ENCODE results near the gene EXOC6. TPM values are rescaled to one million over a fixed set of nuclear protein-coding genes. Genes with fewer than 3 reads are reported as not detected.

The EXOC6 gene
- total RNA-seq, 1 donor from 2014 or later, result 19.6 TPM

GRCh38 chr10:92918603-92919002 lies 70.3 kb downstream of the EXOC6 start:
- no peak for DNase-seq

DNA sequence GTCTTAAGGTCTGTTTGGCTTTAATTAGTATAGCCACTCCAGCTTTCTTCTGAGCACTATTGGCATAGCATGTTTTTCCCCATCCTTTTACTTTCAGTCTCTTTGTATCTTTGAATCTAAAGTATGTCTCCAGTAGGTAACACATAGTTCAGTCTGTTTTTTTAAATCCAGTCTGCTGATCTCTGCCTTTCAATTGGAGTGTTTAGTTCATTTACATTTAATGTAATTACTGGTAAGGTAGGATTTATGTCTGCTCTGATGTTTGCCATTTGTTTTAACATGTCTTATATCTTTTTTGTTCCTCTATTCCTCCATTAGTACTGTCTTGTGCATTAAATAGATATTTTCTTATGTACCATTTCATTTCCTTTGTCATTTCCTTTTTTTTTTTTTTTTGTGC lies 72.5 kb downstream of the EXOC6 start:
- no peak for TF ChIP-seq CTCF (IDR thresholded peaks at IDR 0.05)
- no peaks in the 10 kb centered on the region for H3K9me3 ChIP-seq
- no peak overlapping the region for H3K27ac ChIP-seq
- intact Hi-C loops (cut with DNase I), result no loop called here
- no peaks in the 10 kb centered on the region for H3K27me3 ChIP-seq (ENCODE audit: low read depth)
- no peak overlapping the region for H3K4me3 ChIP-seq
- H3K4me1 ChIP-seq, result no peaks in the 10 kb centered on the region
- ATAC-seq (no peak), DNase-seq (no peak)
- H3K36me3 ChIP-seq, result no peaks in the 10 kb centered on the region

More at GRCh38 chr10:92918603-92919002, 70.3 kb downstream of the EXOC6 start:
- no peak for TF ChIP-seq CTCF (IDR thresholded peaks at IDR 0.05)
- no peaks in the 10 kb centered on the region for H3K4me1 ChIP-seq
- no peaks in the 10 kb centered on the region for H3K9me3 ChIP-seq
- H3K36me3 ChIP-seq, result no peaks in the 10 kb centered on the region
- H3K27ac ChIP-seq, result no peak overlapping the region
- intact Hi-C loops (cut with DNase I), result no loop called here
- H3K4me3 ChIP-seq, result no peak overlapping the region
- no peaks in the 10 kb centered on the region for H3K27me3 ChIP-seq (ENCODE audit: low read depth)
- ATAC-seq, result no peak

DNA sequence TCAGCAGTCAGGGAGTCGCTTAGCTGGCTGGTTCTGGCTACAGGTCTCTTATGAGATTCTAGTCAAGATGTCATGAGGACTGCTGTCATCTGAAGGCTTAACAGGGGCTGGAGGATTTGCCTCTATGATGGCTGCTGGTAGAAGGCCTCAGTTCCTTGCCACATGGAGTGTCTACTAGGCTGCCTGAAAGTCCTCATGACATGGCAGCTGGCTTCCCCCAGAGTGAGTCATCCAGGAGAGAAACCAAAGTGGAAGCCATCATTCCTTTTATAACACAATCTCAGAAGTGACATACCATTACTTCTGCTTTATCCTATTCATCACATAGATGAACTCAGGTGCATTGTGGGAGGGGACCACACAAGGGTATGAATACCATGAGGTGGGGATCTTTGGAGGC lies 75.1 kb downstream of the EXOC6 start:
- H3K9me3 ChIP-seq, result no peaks in the 10 kb centered on the region
- no peaks in the 10 kb centered on the region for H3K27me3 ChIP-seq (ENCODE audit: low read depth)
- no peak overlapping the region for H3K4me3 ChIP-seq
- H3K4me1 ChIP-seq, result no peaks in the 10 kb centered on the region
- no peak for TF ChIP-seq CTCF (IDR thresholded peaks at IDR 0.05)
- intact Hi-C loops (cut with DNase I), result no loop called here
- H3K36me3 ChIP-seq, result peaks cover 1% of the 10 kb centered on the region
- no peak overlapping the region for H3K27ac ChIP-seq
- no peak for DNase-seq
- ATAC-seq, result no peak

GRCh38 chr10:92929896-92930295 lies 81.6 kb downstream of the EXOC6 start:
- no peaks in the 10 kb centered on the region for H3K9me3 ChIP-seq
- no peak overlapping the region for H3K27ac ChIP-seq
- DNase-seq, result no peak
- intact Hi-C loops (cut with DNase I), result no loop called here
- ATAC-seq, result no peak
- H3K4me1 ChIP-seq, result no peaks in the 10 kb centered on the region
- peaks cover 24% of the 10 kb centered on the region for H3K36me3 ChIP-seq
- no peaks in the 10 kb centered on the region for H3K27me3 ChIP-seq (ENCODE audit: low read depth)
- TF ChIP-seq CTCF (IDR thresholded peaks at IDR 0.05), result no peak
- H3K4me3 ChIP-seq, result no peak overlapping the region

GRCh38 chr10:92931597-92931996 lies 83.3 kb downstream of the EXOC6 start:
- no peak for DNase-seq

More at GRCh38 chr10:92931597-92931996, 83.3 kb downstream of the EXOC6 start:
- H3K4me1 ChIP-seq, result no peaks in the 10 kb centered on the region
- no peaks in the 10 kb centered on the region for H3K9me3 ChIP-seq
- no peak overlapping the region for H3K27ac ChIP-seq
- peaks cover 24% of the 10 kb centered on the region for H3K36me3 ChIP-seq
- no peaks in the 10 kb centered on the region for H3K27me3 ChIP-seq (ENCODE audit: low read depth)
- no peak overlapping the region for H3K4me3 ChIP-seq
- no peak for TF ChIP-seq CTCF (IDR thresholded peaks at IDR 0.05)
- intact Hi-C loops (cut with DNase I), result no loop called here
- ATAC-seq, result no peak

All from lower lobe of right lung (tissue), 2 donors.